K562 (cell line): Measurements from ENCODE around the gene AASDH. TPM values are rescaled to one million over a fixed set of nuclear protein-coding genes. Genes with fewer than 3 reads are reported as not detected.

ENCODE experiments used
- CCNT2 ChIP-seq: IDR thresholded peaks from 2 replicates; pipeline ENCODE4 v1.6.1; 2011; ENCODE audit warnings: borderline replicate concordance, low read depth, mild to moderate bottlenecking, moderate library complexity, mixed read lengths, low read length; ENCODE audit not compliant: insufficient read length; ENCODE audit errors: extremely low read depth
- DPF2 ChIP-seq: fragments of 450-650 bp; IDR thresholded peaks from 2 replicates; pipeline ENCODE4 v1.6.1; 2016
- E2F4 ChIP-seq: sonication (generic); formaldehyde crosslinking; IDR thresholded peaks from 2 replicates; pipeline ENCODE4 v1.8.0; 2022; ENCODE audit warnings: mild to moderate bottlenecking, low read depth, missing genetic modification reagents
- IRF2 ChIP-seq: sonication (generic); formaldehyde crosslinking; IDR thresholded peaks from 2 replicates; pipeline ENCODE4 v1.8.1; 2022; ENCODE audit warnings: mild to moderate bottlenecking, missing genetic modification reagents
- JUND ChIP-seq, 2 experiments: IDR thresholded peaks; 2 replicates in 1 of 2; 3 replicates in 1 of 2; pipeline ENCODE4 v1.6.1; 2011; ENCODE audit warnings: borderline replicate concordance in 2 of 2, low read depth in 2 of 2, low read length in 2 of 2, improper control_type of control experiment in 1 of 2, missing biosample characterization in 1 of 2, missing genetic modification characterization in 1 of 2, missing genetic modification reagents in 1 of 2
- NFE2 ChIP-seq: IDR thresholded peaks from 2 replicates; pipeline ENCODE4 v1.6.1; 2014; ENCODE audit warnings: antibody characterized with exemption, low read depth
- POLR2G ChIP-seq: fragments of 200-400 bp; formaldehyde crosslinking; IDR thresholded peaks from 2 replicates; pipeline ENCODE4 v1.6.1; 2017; ENCODE audit warnings: low read depth, mild to moderate bottlenecking, antibody characterized with exemption, low read length, moderate library complexity
- PRMT5 ChIP-seq: sonication (generic); formaldehyde crosslinking; IDR thresholded peaks from 2 replicates; pipeline ENCODE4 v1.5.0; 2020; ENCODE audit warnings: missing genetic modification reagents
- PURB ChIP-seq: sonication (generic); formaldehyde crosslinking; IDR thresholded peaks from 2 replicates; pipeline ENCODE4 v1.9.0; 2021; ENCODE audit warnings: low read depth, mild to moderate bottlenecking, missing genetic modification reagents
- RB1 ChIP-seq: fragments of 450-650 bp; IDR thresholded peaks from 2 replicates; pipeline ENCODE4 v1.6.1; 2017; ENCODE audit warnings: low read depth, mild to moderate bottlenecking
- SAFB ChIP-seq: fragments of 200-400 bp; formaldehyde crosslinking; IDR thresholded peaks from 2 replicates; pipeline ENCODE4 v1.6.1; 2017; ENCODE audit warnings: low read depth, low read length, borderline replicate concordance
- SMAD1 ChIP-seq: fragments of 150-350 bp; IDR thresholded peaks from 2 replicates; pipeline ENCODE4 v1.6.1; 2014; ENCODE audit warnings: low read length, low read depth; ENCODE audit not compliant: partially characterized antibody
- SMAD3 ChIP-seq: fragments of 450-650 bp; formaldehyde crosslinking; conservative IDR thresholded peaks from 2 replicates; pipeline ENCODE4 v1.4.0; 2020; ENCODE audit warnings: mild to moderate bottlenecking
- STAT5A ChIP-seq: IDR thresholded peaks from 2 replicates; pipeline ENCODE4 v1.6.1; 2012; ENCODE audit warnings: low read length, inconsistent platforms, borderline replicate concordance
- ZNF740 ChIP-seq, 3 experiments: fragments of 200-800 bp in 1 of 3; sonication (Bioruptor generic) in 1 of 3; sonication (generic) in 1 of 3; formaldehyde crosslinking in 1 of 3; IDR thresholded peaks; 2 replicates each; pipeline versions ENCODE4 v1.6.1 to v1.8.0; 2016 to 2022; ENCODE audit warnings: mild to moderate bottlenecking in 2 of 3, missing compliant biosample characterization in 2 of 3, missing genetic modification characterization in 2 of 3, missing genetic modification reagents in 1 of 3
- polyA plus RNA-seq, 8 experiments: library from polyadenylated mRNA; depleted of rRNA in 4 of 8; stranded (reverse) in 5 of 8; unstranded in 3 of 8; fragments of >200 nt; fragmentation: Nextera tagmentation in 2 of 8; fragmentation: Illumina TruSeq in 1 of 8; extraction: Ambion mirVana in 2 of 8; extraction: Trizol in 1 of 8; gene quantifications; 2 replicates each; pipeline versions ENCODE4 v1.2.1 to v1.2.3, GENCODE V29; 2011 to 2014; ENCODE audit warnings: inconsistent platforms in 1 of 8, missing spikeins in 1 of 8
- total RNA-seq, 7 experiments: library from RNA; depleted of rRNA in 6 of 7; stranded (reverse); fragments of >200 nt in 6 of 7; fragmentation: Illumina TruSeq in 2 of 7; extraction: Trizol in 2 of 7; gene quantifications; 2 replicates each; pipeline versions ENCODE4 v1.2.1 to v1.2.3, GENCODE V29; 2011 to 2021; ENCODE audit warnings: low replicate concordance in 1 of 7
- TF ChIP-seq, protein P1 (sequence below): fragments of 250-450 bp; sonication (Bioruptor Pico); IDR thresholded peaks from 2 replicates; pipeline ENCODE4 v1.5.0; 2021; ENCODE audit warnings: mild to moderate bottlenecking, borderline replicate concordance

The AASDH gene
- total and polyA plus RNA-seq, 9 of the 15 experiments (the other 6 are each of a cell fraction or from before 2014, with no cell fraction given) = 8.6 to 29.7 (median 13.7) TPM

GRCh38 chr4:56389558-56389957 is 2.3 kb upstream of the AASDH start (continued):
- TF ChIP-seq STAT5A (peak; percentile 91), ZNF740 (CRISPR knock-in tag; IDR thresholded peaks at IDR 0.05) (peak; percentile 52; the same call in 1 of the 2 replicates), ZNF740 (tag; IDR thresholded peaks at IDR 0.05) (peak in 1 of 2 experiments; percentile 40; a peak in 1 of 4 replicates), SMAD3 (CRISPR knock-in tag) (no peak), NFE2 (0 out of 2 replicates have a peak, but pooled peaks have one; percentile 26), DPF2 (peak; percentile 96), PURB (CRISPR knock-in tag) (no peak), PRMT5 (CRISPR knock-in tag) (no peak), JUND (IDR thresholded peaks at IDR 0.05; ENCODE audit: borderline replicate concordance, low read depth, low read length) (peak; percentile 49; the same call in 1 of the 2 replicates), JUND (tag; IDR thresholded peaks at IDR 0.05; ENCODE audit: borderline replicate concordance, low read depth, low read length) (no peak; the same call in 2 of the 3 replicates), SMAD1 (no peak), IRF2 (CRISPR knock-in tag) (no peak), RB1 (no peak), CCNT2 (peak; percentile 39), POLR2G (no peak), SAFB (no peak), E2F4 (CRISPR knock-in tag) (no peak)
- TF ChIP-seq, protein P1, sequence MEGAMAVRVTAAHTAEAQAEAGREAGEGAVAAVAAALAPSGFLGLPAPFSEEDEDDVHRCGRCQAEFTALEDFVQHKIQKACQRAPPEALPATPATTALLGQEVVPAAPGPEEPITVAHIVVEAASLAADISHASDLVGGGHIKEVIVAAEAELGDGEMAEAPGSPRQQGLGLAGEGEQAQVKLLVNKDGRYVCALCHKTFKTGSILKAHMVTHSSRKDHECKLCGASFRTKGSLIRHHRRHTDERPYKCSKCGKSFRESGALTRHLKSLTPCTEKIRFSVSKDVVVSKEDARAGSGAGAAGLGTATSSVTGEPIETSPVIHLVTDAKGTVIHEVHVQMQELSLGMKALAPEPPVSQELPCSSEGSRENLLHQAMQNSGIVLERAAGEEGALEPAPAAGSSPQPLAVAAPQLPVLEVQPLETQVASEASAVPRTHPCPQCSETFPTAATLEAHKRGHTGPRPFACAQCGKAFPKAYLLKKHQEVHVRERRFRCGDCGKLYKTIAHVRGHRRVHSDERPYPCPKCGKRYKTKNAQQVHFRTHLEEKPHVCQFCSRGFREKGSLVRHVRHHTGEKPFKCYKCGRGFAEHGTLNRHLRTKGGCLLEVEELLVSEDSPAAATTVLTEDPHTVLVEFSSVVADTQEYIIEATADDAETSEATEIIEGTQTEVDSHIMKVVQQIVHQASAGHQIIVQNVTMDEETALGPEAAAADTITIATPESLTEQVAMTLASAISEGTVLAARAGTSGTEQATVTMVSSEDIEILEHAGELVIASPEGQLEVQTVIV (CRISPR knock-in tag) = no peak
